Activated T-cell treated with anti-CD3 and anti-CD28 coated beads, Interleukin-2, amount 50 U/mL, for 72 hours (primary cell): Measurements from ENCODE around the gene POLN. TPM values are rescaled to one million over a fixed set of nuclear protein-coding genes. Genes with fewer than 3 reads are reported as not detected.
A peak's percentile ranks its signal among the peaks of the same experiment; 100 is the strongest.

Source experiments
- ATAC-seq, 2 donors: fragments of 150-1000 bp; cut with Tn5 transposase; replicated peaks in 1 of 2; 2 replicates each; pipeline ENCODE4 v1.10.0; 2021; ENCODE audit warnings: moderate library complexity in 2 of 2, mild to moderate bottlenecking in 1 of 2
- DNase-seq, 2 donors: peaks; one replicate each; pipeline ENCODE4 v3.0.0; 2021 to 2022; ENCODE audit warnings: mixed read lengths in 1 of 2
- H3K27ac Mint-ChIP-seq: one replicate; pipeline ENCODE4 v1.8.0; 2022; ENCODE audit warnings: mild to moderate bottlenecking, moderate library complexity, mixed read lengths
- H3K27me3 Mint-ChIP-seq: one replicate; pipeline ENCODE4 v1.8.0; 2022; ENCODE audit warnings: low read depth, mixed read lengths
- H3K36me3 Mint-ChIP-seq, 2 donors: one replicate each; pipeline ENCODE4 v1.8.0; 2022; ENCODE audit warnings: mixed read lengths in 2 of 2, mild to moderate bottlenecking in 1 of 2; ENCODE audit not compliant: insufficient read depth in 2 of 2
- H3K4me1 Mint-ChIP-seq: one replicate; pipeline ENCODE4 v1.8.0; 2022; ENCODE audit warnings: low read depth, mixed read lengths
- H3K4me3 Mint-ChIP-seq, 2 donors: one replicate each; pipeline ENCODE4 v1.8.0; 2022; ENCODE audit warnings: mild to moderate bottlenecking in 2 of 2, mixed read lengths in 2 of 2, moderate library complexity in 2 of 2
- H3K9me3 Mint-ChIP-seq, 2 donors: one replicate each; pipeline ENCODE4 v1.8.0; 2022; ENCODE audit warnings: mixed read lengths in 2 of 2
- total RNA-seq, 2 donors: library from RNA; stranded (reverse); gene quantifications; one replicate each; pipeline ENCODE4 v1.2.3, GENCODE V29; 2022

Gene POLN
- total RNA-seq, 2 donors from 2014 or later = 4.6 TPM

DNA sequence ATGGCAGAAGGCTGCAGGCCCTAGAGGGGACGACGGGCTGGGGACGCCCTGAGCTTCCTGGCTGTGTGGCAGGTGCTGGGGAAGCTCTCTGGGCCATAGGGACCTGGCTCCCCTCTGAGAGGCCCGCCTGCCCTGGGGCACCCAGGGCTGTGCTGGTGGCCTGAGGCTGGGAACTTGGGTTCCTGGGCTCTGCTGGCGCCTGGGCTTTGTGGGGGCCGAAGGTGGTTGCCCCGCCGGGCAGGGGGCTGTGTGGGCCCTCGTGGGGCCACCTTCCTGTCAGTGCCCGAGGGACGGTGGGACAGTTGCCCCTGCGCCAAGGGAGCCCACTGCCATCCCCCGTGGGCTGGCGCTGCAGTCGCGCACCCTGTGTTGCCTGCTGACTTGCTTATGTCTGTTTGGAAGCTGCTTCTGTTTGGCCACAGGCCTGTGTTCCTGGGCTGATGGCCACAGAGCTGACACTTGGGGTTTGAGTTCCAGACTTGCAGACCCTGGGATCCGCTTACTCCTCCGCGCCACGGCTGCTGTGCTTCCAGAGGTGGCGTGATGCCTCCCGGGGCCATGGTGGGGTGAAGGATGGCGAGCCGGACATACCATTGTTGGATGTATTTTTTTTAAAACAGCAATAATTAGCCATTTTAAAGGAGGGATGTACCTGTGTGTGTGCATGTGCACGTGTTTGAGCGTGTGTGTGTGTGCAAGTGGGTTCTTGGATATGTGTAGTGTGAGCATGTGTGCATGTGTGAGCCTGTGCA is 174.3 kb downstream of the POLN start:
- H3K27me3 Mint-ChIP-seq = no peaks in the 10 kb centered on the region
- ATAC-seq (no peak), DNase-seq (no peak)
- H3K4me3 Mint-ChIP-seq = no peak overlapping the region
- H3K27ac Mint-ChIP-seq = no peak overlapping the region
- H3K36me3 Mint-ChIP-seq = no peaks in the 10 kb centered on the region
- no peaks in the 10 kb centered on the region for H3K4me1 Mint-ChIP-seq
- H3K9me3 Mint-ChIP-seq = no peaks in the 10 kb centered on the region

DNA sequence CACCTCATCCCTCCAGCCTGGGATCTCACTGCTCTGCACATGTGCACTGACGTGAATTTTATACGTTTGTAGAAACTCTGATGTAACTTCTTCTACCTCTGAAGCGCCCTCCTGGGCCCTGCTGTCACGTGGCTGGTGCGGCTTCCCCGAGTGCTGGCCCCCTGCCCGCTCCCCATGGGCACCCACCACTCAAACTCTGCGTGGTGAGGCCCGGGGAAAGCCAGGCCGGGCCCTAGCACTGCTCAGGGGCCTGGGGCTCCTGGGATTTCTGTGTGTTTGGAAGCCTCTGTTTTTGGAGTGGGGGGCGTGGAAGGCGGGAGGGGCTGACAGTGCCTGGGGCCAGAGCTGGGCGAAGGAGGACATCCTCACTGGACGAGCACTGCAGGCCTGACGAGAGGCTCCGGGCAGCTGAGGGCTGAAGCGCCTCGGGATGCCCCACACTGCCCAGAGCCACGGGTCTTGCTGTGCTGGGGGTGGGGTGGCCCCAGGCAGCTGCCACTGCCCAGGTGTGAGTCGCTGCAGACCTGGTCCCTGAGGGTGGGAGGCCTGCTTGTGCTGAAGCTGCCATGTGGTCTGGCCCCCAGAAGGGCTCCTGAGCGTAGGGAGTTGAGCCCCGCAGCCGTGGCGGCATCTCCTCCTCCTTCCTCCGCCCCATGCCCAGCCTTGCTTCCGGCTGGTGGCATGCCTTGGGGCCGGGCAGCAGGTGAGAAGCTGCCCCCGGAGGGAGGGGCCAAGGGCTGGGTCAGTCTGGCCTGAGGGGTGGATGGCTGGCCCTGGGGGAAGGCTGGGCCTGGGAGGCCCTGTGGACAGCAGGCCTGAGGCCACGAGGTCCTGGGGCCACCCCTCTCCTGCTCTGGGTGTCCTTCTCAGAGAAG is 175.1 kb downstream of the POLN start:
- Mint-ChIP-seq H3K9me3 (no peaks in the 10 kb centered on the region), H3K4me1 (no peaks in the 10 kb centered on the region), H3K27ac (no peak overlapping the region), H3K36me3 (no peaks in the 10 kb centered on the region), H3K4me3 (no peak overlapping the region), H3K27me3 (no peaks in the 10 kb centered on the region)
- no peak for ATAC-seq
- DNase-seq = no peak

DNA sequence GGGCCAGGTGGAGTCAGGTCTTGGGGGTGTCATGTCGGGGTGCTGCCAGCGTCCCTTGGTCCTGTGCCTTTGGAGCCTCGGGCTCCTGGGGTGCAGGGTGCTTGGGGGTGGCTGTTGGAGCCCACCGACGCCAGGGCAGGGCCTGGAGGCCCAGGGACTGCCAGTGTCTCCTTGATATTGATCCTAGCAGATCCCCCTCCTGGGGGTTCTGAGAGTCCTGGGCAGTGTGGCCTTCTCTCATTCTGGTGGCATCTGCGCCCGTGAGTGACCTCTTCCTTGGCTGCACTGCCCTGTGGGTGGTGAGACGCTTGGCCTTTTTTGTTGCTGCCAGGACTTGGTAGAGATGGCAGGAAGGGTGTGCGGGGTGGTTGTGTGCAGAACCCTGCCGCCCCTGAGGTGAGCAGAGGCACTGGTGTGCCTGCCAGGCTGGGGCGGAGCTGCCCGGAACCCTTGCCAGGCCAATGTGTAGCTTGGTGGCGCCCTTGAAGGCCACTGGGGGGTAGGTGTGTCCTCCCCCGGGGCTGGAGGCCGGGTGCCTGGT is 175.8 kb downstream of the POLN start:
- Mint-ChIP-seq H3K4me1 (no peaks in the 10 kb centered on the region), H3K27me3 (no peaks in the 10 kb centered on the region), H3K4me3 (no peak overlapping the region), H3K9me3 (no peaks in the 10 kb centered on the region), H3K36me3 (no peaks in the 10 kb centered on the region), H3K27ac (no peak overlapping the region)
- DNase-seq (no peak), ATAC-seq (no peak)

DNA sequence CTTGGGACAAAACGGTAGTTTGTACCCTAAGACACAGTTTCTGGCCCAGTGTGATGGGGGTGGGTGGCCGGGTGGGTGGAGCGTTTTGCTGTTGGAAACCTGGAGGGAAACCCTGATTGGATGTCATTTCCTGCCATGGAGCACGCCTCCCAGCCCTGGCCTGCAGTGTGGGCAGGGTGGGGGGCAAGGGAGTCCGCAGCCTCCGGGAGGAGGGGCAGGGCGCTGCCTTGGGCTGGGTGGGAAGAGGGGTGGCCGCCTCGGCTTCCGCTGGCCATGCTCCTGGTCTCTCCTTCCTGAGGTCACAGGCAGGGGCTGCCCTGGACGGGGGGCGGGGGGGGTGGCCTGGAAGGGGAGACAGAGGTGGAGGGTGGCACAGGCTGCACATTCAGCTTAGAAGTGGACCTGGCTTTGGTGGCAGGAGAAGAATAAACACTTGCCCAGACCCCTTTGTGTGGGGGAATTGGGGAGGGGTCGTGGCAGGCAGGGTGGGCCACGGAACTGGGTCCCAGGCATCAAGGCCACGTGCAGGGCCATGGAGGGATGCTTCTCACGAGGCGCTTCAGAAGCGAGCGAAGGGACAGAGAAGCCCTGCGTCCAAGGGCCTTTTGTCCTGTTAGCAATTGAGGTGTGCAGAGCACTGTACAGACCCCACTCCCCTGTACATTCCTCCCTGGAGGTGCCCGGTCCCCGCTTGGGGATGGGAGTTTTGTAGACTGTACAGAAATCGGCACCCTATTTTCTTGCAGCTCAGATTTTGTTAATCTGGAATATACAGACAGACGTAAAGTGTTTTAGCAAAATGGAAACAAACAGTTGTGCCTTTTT is 176.6 kb downstream of the POLN start:
- Mint-ChIP-seq H3K27ac (no peak overlapping the region), H3K9me3 (no peaks in the 10 kb centered on the region), H3K4me3 (no peak overlapping the region), H3K4me1 (no peaks in the 10 kb centered on the region), H3K36me3 (no peaks in the 10 kb centered on the region), H3K27me3 (no peaks in the 10 kb centered on the region)
- DNase-seq = no peak
- ATAC-seq = no peak

DNA sequence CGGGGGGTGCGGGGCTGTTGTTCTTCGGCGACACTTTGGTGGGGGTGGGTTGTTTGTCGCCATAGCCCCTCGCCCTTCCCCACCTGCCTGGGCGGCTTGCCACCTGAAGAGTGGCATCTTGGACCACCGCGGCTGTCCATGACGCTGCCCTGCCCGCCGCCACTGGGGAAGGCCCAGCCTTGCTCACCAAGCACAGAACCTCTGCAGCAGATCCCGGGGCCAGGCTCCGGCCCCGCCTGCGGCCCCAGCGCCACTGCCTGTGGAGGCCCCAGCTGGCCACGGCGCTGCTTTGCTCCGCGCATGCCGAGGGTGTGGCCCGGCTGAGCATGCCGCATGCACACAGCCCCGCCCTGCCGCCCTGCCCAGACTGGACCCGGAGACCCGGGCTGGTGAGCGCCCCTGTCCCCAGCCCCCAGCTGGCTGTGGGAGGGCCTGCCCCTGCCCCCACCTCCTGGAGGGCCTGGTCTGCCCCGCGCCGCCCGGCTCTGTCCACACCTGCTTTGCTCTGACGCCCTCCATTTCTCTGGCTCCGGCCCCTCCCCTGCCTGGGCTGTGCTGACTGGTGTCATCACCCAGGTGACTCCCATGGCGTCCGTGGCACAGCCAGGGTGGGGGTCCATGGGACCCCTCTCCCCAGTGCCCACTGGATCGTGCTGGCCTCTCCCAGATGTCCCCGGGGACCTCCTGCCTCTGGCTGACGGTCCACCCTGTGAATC is 177.5 kb downstream of the POLN start:
- Mint-ChIP-seq H3K4me3 (no peak overlapping the region), H3K27ac (no peak overlapping the region), H3K36me3 (no peaks in the 10 kb centered on the region), H3K9me3 (no peaks in the 10 kb centered on the region), H3K4me1 (no peaks in the 10 kb centered on the region), H3K27me3 (no peaks in the 10 kb centered on the region)
- no peak for ATAC-seq
- no peak for DNase-seq

DNA sequence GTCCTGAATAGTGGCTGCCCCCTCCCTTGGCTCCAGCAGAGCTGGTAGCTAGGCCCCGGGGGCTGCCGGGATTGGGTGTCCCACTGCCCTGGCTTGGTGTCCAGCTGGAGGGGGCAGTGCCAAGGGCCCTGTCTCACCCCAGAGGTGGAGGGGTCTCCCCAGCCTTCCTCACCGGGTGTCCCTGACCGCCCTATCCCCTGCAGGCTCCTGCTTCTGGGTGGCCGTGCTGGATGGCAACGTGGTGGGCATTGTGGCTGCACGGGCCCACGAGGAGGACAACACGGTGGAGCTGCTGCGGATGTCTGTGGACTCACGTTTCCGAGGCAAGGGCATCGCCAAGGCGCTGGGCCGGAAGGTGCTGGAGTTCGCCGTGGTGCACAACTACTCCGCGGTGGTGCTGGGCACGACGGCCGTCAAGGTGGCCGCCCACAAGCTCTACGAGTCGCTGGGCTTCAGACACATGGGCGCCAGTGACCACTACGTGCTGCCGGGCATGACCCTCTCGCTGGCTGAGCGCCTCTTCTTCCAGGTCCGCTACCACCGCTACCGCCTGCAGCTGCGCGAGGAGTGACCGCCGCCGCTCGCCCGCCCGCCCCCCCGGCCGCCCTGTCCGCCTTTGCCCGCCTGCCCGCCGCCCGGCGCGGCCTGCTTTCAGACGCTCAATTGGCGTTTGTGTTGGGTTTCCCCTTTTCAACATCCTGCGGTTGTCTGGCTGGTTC is 178.2 kb downstream of the POLN start:
- H3K4me3 Mint-ChIP-seq = no peak overlapping the region
- H3K4me1 Mint-ChIP-seq = no peaks in the 10 kb centered on the region
- H3K9me3 Mint-ChIP-seq = no peaks in the 10 kb centered on the region
- H3K36me3 Mint-ChIP-seq = no peaks in the 10 kb centered on the region
- no peak overlapping the region for H3K27ac Mint-ChIP-seq
- ATAC-seq = no peak
- no peaks in the 10 kb centered on the region for H3K27me3 Mint-ChIP-seq
- no peak for DNase-seq

DNA sequence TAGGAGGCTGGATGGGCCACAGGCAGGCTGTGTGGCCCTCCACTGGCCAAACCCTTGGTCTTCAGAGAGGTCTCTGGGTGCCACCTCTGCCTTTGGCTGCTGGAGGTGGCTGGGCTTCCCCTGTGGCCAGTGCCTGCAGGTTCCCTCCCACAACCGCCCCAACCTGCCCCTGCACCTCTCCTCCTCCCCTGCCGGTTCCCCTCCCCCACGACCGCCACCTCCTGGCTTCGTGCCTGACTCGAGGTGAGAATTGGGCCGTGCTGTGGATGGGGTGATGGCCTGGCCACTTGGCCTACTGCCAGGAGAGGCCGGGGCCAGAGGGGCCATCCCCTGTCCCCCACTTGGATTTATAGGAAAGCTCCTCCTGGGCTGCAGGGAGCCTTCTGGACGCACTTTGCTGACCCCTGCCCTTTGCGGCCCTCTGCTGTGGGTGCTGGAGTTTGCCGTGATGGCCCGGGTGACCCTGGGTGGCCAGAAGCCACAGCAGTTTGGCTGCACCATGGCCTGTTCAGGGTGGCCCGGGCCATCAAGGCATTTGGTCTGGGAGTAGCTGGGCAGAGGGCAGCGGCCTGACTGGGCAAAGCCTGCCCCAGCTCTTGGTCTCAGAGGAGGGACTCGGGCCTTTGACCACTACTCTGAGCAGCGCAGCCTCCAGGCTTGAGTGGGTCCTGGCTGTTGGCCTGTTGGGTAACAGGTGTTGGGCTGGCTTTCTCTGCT is 179.0 kb downstream of the POLN start:
- no peak for ATAC-seq
- no peaks in the 10 kb centered on the region for H3K9me3 Mint-ChIP-seq
- H3K4me1 Mint-ChIP-seq = no peaks in the 10 kb centered on the region
- H3K4me3 Mint-ChIP-seq = no peak overlapping the region
- H3K36me3 Mint-ChIP-seq = no peaks in the 10 kb centered on the region
- no peak overlapping the region for H3K27ac Mint-ChIP-seq
- no peaks in the 10 kb centered on the region for H3K27me3 Mint-ChIP-seq
- DNase-seq = no peak

DNA sequence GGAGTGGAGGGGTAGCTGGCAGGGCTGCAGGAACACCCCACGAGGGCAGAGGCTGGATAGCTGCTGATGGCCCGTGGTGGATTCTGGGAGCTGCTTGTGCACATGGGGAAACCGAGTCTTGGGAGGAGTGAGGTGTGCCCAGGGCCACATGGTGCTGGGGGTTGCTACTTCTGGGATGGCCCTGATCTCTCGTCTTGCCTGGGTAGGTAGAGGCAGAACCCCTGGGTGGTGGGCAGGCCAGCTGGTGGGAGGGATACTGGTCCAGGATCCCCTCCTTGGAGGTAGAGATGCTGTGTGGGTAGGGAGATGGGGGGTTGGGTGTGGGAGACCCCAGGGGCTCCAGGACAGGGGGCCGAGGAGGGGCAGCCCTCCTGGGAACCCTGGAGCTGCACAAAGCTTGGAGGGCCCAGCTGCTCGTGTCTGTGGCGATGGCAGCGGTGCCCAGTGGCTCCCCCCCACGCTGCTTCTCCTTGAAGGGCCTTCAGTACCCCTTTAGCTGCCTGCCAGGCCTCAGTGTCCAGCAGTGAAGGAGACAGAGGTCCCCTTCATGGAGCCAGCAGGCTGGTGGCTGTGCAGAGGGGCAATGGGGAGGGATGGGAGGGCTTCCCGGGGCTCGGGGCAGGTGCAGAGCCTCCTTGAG is 179.6 kb downstream of the POLN start:
- DNase-seq = no peak

DNA sequence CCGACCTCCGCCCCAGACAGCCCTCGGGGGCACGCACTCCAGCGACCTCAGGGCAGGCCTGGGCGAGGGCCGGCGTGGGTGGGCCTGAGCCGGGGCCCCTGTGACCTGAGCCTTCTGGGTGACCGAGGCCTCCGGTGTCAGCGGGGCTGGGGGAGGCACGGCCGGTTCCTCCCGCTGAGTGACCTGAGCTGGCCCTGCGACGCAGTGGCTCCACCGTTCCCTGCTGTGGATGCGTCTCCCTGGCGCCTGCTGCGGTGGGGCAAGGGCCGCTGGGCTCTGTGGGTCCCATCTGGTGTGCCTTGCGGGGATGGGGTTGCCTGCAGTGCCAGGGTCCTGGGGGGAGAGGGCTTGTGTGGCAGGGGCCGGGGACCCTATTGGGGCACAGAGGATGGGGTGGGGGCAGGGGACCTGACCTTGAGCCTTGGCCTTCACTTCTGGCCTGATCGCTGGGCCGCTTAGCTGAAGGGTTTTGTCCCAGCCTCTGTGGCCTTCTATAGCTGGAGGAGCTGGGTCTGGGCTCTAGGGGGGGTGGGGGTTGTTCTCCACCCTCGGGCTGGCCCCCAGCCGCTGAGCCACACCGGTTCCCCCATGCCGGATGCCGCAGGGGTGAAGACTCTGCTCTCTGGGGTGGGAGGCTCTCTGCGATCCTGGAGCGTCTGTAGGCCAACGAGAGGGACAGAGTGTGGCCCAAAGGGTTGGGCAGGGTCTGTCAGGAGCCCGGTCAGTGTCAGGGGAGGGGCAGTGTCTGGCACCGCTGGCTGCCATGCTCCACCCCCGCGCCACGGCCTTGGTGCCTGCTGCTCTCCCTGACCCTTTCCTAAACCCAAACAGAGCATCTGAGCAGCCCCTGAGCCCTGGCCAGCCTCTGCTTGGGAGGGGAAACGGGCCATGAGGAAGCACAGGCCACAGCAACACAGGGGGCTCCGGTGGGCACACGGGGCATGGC is 180.5 kb downstream of the POLN start:
- Mint-ChIP-seq H3K4me1 (no peaks in the 10 kb centered on the region), H3K36me3 (no peaks in the 10 kb centered on the region), H3K27me3 (peaks cover 15% of the 10 kb centered on the region), H3K4me3 (peak overlapping the region in 1 of 2 donors; percentile 42), H3K9me3 (no peaks in the 10 kb centered on the region), H3K27ac (no peak overlapping the region)
- DNase-seq (no peak), ATAC-seq (no peak)

More for the DNA sequence above, 179.6 kb downstream of the POLN start:
- Mint-ChIP-seq H3K4me1 (no peaks in the 10 kb centered on the region), H3K4me3 (no peak overlapping the region), H3K27me3 (peaks cover 6% of the 10 kb centered on the region), H3K27ac (no peak overlapping the region), H3K9me3 (no peaks in the 10 kb centered on the region), H3K36me3 (no peaks in the 10 kb centered on the region)
- no peak for ATAC-seq

DNA sequence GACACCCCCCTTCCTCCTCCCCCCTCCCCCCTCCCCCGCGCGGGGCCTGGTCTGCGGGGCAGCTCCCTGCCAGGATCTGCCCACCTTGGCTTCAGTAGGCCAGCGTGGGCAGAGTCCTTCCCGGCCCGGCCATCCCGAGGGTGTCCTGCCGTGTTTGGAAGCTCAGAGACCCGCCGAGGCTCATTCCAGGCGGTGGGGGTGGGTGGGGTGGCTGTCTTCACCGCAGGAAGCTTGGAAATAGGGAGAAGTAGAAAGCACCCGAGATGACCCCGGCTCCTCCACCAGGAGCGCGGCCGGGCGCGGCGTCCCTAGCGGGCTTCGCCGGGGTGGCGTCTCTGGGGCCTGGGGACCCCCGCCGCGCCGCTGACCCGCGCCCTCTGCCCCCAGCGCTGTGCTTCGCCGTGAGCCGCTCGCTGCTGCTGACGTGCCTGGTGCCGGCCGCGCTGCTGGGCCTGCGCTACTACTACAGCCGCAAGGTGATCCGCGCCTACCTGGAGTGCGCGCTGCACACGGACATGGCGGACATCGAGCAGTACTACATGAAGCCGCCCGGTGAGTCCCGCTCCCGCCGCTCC is 181.2 kb downstream of the POLN start:
- no peaks in the 10 kb centered on the region for H3K36me3 Mint-ChIP-seq
- H3K27ac Mint-ChIP-seq = no peak overlapping the region
- H3K4me1 Mint-ChIP-seq = no peaks in the 10 kb centered on the region
- H3K27me3 Mint-ChIP-seq = peaks cover 22% of the 10 kb centered on the region
- no peak overlapping the region for H3K4me3 Mint-ChIP-seq
- DNase-seq (no peak), ATAC-seq (no peak)
- no peaks in the 10 kb centered on the region for H3K9me3 Mint-ChIP-seq
